KBM-7 (cell line): ENCODE results near the gene VSTM2L.

ENCODE experiments used
- DNase-seq: peaks from one replicate; pipeline ENCODE4 v3.0.0-alpha.2; 2015
- in situ Hi-C: fragments of 300-500 bp; cut with MboI; formaldehyde crosslinking; loops from 2 replicates; pipeline ENCODE4 v1.14.3; 2020; ENCODE audit warnings: low sequenced_read_pairs, low pct_unique_long_range_greater_than_20kb, mixed read lengths

Gene VSTM2L

DNA sequence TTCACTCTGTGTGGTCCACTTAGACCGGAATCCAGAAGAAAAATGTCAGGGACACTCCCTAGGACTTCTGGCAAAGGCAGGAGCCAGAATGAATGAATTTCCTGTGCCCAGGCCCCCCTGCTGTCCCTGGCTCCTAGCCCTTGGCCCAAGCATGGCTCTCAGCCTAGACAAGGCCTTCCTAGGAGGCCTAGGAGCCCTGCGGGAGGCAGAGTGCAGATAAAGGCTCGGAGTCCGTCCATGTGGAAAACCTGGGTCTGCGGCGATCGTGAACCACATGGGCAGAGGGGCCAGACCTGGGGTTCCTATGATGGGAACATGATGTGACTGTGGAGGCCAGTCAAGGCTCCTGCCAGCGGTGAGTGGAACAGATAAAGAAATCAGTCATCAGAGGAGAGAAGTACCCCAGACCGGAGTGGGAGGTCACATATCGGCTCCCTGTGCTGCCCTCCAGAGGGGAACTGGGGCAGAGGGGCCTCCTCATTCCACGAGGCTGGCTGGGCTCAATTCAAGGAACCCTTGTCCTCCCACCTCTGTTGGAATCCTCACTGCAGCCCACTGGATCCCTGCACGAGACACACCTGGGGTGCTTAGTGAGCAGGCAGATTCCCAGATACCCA, 5.9 kb upstream of the VSTM2L start:
- DNase-seq, result peak; percentile 35
- in situ Hi-C loops, result no loop called here

DNA sequence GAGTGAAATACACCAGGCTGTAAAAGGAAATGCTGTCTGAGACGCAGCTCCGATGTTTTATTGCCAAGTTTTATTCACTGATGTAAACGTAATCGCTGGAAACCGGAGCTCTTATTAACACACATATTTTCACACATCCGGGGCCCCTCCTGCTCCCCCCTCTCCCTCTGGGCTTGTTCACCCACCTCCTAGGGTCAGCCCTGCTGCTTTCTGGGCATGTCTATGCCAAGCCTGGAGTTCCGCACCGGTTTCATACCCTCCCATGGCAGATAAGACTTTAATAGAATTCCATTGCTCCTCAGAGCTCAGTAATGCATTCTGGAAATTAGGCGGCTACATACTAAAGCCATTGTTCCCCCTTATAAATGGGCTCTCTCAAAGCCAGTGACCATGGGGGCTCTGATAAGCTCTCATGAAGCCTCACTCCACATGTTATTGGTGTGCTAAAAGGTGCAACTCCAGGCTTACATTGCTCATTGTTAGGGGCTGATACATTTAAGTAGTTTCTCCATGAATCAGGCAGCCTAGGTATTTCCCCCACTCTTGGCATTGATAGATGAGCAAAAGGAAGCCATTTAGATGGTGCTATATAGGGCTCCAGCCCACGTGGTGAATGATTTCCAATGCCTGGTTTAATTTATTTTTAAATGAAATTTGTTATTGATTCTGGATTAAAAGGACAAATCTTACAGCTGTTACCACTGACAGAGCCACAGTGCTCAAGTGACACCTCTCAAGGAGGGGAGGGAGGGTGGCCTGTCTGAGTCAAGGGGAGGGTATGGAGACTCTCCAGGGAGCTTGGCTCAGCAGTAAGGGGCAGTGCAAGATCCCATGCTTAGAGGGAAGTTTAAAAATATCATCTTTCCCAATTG, 4.5 kb upstream of the VSTM2L start:
- DNase-seq, result no peak
- in situ Hi-C loops, result no loop called here

DNA sequence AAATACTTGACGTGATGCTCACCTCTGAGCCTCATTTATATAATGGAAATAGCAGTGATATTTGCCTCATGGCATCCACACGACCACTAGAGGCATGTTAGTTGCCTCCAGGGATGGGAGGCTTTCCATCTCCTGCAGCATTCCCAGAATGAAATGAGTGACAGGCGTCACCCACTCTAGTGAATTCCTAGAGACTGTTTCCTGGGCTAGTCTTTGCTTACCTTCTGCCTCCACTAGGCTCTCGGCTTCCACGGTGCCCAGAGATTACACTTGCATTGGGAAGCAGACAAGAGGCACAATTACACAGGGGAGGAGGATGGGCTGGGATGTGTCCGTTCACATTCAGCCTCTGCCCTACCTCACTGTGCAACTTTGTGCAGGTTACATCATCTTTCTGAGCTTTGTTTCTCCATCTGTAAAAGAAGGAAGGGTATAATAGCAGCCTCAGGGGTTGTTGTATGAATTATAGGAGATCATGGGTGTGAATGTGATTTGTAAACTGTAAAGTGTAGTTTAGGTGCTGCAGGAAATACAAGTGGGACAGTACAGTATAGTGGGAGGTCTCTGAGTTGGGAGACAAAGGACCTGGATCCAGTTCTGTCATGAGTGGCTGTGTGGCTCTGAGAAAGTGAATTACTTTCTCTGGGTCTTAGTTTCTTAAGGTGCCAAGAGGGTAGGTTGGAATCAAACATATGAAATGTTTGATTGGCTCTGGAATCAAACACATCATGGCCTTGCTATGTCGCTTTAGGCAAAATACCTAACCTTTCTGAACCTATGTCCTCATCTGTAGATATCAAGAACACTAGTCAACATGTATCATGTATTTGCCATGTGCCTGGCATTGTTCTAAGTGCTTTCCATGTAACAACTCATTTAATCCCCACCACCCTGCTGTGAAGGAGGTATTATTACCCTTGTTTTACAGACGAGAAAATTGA, 3.6 kb upstream of the VSTM2L start:
- in situ Hi-C loops, result no loop called here
- DNase-seq, result no peak

DNA sequence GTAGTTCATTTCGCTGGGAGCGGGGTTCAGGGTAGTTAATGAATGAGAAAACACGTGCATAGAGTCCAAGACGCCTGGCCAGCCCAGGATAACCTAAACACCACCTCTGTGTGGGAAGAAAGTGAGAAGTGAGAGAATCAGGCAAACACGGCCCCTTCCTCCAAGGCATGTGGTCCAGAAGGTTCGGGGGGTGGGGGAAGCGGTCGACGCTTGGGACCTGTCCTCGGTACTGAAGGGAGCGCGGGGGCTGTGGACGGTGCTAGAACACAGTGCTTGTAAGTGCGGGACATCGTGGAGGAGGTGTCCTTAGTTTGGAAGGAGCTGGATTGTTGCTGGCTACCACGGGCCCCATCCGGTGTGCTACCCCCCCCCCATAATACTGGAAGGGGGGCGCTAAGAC, 1.7 kb upstream of the VSTM2L start:
- peak; percentile 21 for DNase-seq
- in situ Hi-C loops, result no loop called here

DNA sequence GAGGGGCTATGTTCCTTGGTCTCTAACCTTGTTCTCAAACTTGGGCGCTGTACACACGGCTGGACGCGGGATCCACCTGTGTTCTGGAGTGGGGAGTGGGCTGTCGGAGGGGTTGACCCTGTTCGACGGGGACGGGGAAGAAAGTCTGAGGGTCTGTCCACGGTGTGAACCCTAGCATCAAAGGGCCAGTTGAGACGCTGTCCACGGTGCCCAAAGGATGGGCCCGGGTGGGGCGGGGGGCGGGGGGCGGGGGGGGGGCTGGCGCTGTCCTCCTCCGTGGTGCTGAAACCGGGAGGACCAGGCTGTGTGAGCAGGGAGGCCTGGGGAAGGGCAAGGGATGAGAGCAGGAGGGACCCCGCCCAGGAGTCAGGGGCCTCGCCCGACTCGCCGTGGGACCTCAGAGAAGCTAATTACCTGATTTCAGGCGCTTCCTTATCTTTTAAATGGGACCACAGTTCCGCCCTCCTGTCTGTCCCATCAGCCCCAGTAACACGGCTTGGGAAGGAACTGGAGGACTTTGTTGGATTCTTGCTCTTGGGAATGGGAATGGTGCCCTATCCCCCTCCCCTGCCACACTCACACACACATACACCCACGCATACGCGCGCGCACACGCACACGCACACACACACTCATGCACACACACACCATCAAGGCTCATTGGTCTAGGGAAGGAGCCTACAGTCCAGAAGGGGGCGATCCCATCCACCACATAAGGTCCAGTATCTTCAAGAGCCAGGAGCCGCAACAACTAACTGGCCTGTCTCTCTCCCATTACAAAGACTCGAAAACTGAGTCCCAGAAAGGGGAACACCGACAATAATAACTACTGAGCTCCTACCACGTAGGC, 1.0 kb upstream of the VSTM2L start:
- DNase-seq, result peak; percentile 53
- in situ Hi-C loops, result no loop called here

DNA sequence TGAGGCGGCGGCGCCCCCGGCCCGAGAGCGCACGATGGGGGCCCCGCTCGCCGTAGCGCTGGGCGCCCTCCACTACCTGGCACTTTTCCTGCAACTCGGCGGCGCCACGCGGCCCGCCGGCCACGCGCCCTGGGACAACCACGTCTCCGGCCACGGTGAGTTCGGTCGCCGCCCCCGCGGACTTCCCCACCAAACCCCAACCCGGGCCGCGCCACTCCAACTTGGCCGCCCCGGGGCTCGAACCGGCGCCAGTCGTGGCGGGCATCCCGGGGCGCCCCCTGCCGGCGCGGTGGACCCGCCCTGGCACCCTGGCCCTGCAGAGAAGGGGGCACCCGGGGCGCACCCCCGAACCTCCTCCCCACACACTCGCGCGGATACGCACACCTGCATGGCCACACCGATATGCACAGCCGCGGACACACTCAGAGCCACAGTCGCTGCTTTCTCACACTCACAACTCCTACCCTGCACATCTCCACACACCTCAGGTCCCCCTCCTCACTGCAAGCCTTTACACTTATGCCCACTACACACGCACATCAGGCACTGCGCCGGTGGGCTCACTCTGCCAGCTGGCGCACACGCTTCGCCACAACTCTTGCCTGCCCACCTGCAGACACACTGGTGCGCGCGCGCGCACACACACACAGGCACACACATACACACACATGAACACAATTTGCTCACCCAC, 535 bp downstream of the VSTM2L start:
- in situ Hi-C loops, result no loop called here
- peak; percentile 28 for DNase-seq

DNA sequence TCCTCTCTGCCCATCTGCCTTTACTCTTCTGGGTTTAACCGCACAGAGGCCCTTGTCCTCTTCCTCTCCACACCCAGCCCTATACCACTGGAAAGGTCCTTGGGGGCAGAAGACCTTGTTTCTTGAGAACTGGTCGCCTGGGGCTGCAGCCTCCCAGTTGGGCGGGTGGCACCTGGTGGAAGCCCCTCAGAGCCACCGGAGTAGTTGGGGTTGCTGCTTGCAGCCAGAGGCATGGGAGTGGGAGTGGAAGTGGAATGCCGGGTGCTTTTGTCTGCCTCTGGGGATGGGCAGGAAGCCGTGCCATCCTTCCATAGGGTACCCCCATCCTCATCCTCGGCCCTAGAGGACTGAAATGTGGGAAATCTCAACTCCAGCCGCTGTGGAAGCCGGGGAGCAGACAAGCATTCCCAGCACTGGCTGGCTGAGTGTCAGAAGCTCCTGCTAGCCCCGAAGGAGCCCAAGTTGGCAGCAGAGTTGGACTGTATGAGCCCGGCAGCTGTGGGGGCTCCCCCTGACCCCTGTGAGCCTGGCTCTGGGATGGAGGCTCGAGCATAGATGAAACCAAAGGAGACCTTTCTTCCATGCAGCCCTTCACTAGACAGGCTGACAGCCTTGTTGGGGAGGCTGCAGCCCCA, 1.2 kb downstream of the VSTM2L start:
- no peak for DNase-seq
- in situ Hi-C loops, result no loop called here

DNA sequence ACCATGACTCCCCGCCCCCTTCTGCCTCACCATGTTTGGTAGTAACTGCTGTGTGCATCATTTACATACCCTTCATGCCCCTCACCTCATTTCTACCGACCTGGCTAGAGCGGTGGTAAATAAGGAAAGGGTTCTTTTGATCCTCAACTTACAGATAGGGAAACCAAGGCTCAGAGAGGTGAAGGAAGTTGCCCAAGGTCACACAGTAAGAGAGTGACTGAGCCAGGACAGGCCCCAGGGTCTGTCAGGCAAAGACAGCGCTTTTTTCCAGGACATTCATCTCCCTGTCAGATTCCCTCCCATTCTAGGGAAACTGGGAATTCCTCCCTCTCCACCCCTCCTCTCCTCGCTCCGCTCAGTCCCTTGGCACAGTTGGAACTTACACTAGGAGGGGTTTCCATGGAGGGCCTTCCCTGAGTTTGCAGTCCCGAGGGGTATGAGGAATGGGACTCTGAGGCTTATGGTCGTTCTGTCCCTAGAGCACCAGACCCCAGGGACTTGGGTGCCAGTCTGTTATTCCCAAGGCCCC, 2.0 kb downstream of the VSTM2L start:
- in situ Hi-C loops, result no loop called here

DNA sequence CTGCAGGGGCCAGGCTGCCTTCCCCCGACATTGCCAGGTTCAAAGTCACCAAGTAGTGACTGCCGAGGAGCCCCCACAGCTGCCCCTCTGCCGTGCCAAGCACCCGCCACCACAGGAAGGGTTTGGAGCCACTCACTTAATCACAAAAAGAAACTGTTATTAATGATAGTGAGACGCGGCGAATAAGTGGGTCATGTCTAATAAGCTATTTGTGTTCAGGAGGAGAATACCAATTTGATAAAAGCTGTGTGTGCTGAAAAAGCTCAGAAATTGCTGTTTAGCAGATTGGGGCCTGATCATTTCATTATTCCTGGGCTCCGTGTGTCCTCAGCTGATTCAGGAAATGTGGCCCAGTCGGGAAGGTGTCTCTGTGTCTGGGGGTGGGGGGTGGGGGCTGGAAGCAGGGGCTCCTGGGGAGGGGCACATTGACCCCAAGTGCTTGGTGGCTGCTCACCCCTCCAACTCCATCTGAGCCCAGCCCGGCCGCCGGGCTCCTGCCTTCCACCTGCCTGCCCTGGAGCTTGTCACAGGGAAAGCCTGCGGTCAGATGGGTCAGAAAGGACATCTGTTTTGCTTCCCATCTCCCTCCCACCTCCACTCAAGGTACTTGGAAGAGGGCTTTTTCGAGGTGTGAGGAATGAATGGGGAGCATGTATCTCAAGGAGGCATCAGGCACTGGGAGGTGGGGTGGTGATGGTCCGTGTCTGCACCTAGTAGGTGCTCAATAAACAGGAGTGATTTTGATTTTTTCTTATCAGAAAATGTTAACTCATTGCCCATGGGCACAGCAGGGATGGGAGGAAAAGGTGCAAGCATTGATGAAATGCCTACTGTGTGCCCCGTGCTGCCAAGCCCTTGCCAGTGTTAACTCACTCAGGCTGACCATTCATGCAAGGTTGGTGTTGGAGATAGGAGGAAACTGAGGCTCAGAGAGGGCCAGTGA, 3.0 kb downstream of the VSTM2L start:
- in situ Hi-C loops, result no loop called here
- no peak for DNase-seq

More for the DNA sequence above, 2.0 kb downstream of the VSTM2L start:
- DNase-seq, result no peak

DNA sequence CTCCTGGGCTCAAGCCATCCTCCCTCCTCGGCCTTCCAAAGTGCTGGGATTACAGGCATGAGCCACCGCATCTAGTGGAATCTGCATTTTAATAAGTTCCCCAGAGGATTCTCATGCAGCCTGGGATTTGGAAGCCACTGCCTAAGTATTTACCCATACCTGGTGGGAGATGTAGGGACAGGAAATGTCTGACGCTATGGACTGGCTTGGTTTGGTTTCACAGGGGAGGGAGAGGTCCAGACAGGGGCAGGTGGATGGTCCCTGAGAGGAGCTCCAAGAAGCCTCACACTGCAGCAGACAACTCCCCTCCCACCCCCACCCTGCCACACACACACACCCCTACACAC, 4.4 kb downstream of the VSTM2L start:
- DNase-seq, result no peak
- in situ Hi-C loops, result no loop called here

DNA sequence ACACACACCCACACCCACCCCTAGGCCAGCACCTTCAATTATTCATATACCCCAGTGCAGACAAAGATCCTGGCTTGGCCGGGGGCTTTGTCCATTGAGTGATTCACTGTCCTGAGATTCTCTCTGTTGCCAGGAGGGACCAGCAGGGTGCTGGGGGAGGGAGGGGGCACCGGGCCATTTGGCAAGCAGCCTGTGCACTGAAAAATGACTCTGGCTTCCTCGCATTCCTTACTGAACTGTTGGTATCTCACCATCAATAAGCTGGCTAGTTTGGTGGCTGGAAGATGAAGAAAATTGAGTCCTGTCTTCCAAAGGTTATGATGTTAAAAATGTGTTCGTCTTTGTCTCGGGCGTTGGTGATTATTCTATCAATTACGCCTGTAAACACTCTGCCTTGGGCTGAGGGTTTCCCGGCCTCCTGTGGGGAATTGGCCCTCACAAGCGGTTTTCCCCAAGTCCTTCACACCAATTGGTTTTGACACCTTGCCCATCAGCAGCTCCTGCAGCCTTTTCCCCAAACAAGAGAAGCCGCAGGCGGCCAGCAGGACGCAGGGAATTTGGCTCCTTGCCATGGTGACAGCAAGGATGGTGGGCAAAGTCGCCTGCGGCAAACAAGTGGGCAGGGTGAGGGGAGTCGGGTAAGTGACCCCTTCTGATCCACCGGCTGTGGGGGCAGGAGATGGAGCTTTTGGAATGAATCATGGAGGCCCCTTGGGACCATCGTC, 4.9 kb downstream of the VSTM2L start:
- no peak for DNase-seq
- in situ Hi-C loops, result no loop called here

DNA sequence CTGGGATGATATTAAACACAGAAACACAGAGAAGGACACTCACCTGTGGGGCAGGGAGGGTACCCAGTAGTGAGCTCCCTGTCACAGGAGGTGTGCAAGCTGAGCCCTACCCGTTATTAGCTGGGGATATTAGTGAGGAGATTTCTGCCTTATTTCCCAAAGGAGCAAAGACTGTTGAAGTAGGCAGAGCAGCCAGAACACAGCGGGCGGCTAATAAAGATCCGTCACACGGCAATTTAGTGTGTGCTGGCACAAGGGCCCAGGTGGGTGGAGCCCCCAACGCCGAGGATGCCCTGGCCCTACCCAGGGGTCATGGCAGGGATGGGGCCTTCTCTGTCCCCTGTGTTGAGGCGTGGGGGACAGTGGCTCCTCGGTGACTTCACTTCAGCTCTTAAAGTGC, 8.3 kb downstream of the VSTM2L start:
- no peak for DNase-seq
- in situ Hi-C loops, result no loop called here

DNA sequence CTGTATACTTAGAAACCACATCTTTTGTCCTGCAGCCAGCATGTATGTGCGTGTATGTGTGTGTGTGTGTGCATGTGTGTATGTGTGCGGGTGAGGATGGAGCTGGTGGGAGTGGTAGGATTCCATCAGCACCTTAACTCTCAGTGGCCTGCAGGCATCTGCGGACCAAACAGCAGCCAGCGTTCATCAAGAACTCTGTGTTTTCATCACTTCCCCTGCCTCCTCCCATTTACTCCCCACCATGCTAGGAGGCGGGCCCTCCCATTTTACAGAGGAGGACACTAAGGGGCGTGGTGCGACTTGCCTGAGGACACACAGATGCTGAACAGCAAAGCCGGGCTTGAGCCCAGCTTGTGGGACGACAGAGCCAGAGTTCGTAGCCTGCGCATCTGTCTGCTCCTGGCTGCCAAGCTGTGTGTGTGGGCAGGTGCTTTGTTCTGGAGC, 8.9 kb downstream of the VSTM2L start:
- peak; percentile 53 for DNase-seq
- in situ Hi-C loops, result no loop called here

DNA sequence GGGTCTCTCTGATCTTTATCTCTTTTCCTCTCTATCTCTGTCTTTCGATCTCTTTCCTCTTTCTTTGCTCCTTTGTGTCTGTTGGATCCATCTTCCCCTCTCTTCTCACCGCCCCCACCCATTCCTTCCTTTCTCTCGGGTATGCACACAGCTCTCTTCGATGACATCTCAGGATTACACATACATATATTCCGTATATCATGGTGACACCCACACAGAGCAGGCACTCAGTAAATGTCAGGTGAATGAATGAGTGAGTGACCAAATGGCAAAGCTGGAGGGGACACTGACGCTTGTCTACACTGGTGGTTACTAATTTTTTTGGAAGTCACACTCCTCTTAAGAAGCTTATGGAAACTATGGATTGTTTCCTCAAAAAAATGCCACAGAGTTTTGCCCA, 9.9 kb downstream of the VSTM2L start:
- in situ Hi-C loops, result no loop called here
- no peak for DNase-seq

DNA sequence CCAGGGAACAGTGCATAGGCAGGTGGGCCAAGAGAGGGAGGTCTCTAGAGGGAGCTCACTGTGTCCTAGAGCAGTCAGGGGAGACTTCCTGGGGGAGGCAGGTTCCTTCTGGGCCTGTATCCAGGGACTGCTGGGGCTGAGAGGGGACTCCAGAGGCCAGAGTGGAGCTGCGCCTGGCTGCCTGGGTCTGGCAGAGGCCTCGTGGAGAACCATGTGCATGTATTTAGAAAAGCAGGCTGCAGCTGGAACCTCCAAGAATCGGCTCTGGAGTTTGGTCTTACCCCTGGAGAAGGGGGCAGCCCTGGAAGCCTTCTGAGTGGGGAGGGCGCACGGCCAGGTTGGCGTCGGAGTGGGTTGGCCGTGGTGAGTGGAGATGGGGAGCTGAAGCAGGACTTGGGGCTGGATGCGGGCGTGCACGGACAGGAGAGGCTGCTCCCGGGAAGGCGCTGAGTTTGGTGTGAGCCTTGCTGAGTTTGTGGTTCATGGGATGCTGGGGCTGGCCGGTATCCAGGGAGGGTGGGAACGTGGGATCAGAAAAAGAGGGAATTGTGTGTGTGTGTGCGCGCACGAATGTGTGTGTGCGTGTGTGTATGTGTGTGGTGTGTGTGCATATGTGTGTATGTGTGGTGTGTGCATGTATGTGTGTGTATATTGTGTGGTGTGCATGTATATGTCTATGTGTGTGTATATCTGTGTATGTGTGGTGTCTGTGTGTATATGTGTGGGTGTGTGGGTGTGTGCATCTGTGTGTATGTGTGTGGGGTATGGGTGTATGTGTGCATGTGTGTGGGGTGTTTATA, 10.8 kb downstream of the VSTM2L start:
- DNase-seq, result no peak
- in situ Hi-C loops, result no loop called here

DNA sequence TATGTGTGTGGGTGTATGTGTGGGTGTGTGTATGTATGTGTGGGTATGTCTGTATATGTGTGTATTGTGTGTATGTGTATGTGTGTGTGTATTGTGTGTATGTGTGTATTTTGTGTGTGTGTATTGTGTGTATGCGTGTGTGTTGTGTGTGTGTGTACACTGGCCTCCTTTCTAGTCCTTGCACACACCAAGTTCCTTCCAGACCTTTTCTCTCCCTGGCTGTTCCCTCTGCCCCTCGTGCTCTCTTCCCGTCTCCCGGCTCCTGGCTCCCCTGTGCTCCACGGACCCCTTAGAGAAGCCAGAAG, 11.4 kb downstream of the VSTM2L start:
- DNase-seq, result no peak
- in situ Hi-C loops, result no loop called here
